ENCODE results near the gene GPHA2. TPM values are rescaled to one million over a fixed set of nuclear protein-coding genes. Genes with fewer than 3 reads are reported as not detected.

Gene GPHA2
- total and polyA plus RNA-seq, 8 donors = 0.30 to 0.50 TPM; not detected in 6

GRCh38 chr11:64947208-64947814 is 11.6 kb upstream of the GPHA2 start:
- TF ChIP-seq POLR2AphosphoS5 (IDR thresholded peaks at IDR 0.05) (no peak), EP300 (IDR thresholded peaks at IDR 0.05) (no peak), POLR2A (IDR thresholded peaks at IDR 0.05) (no peak), CTCF (IDR thresholded peaks at IDR 0.05) (no peak)
- no peak overlapping the region for H3K27ac ChIP-seq
- intact Hi-C loops (cut with DNase I; ENCODE audit: low total_unique reads) = no loop called here
- H3K36me3 ChIP-seq = no peaks in the 10 kb centered on the region
- H3K27me3 ChIP-seq = no peaks in the 10 kb centered on the region
- no peak for DNase-seq
- no peaks in the 10 kb centered on the region for H3K9me3 ChIP-seq
- 43 to 54% (median 48%) methylated on average over 5 of the region's 5 CpGs for WGBS, 5 donors
- H3K4me3 ChIP-seq = no peak overlapping the region
- no peaks in the 10 kb centered on the region for H3K4me1 ChIP-seq

- no peak for DNase-seq
- Histone ChIP-seq H3K4me3 (no peak overlapping the region), H3K4me1 (peaks cover 0 to 10% (median 5%) of the 10 kb centered on the region in 4 donors), H3K36me3 (peaks cover 22 to 37% (median 36%) of the 10 kb centered on the region in 4 donors), H3K27me3 (no peaks in the 10 kb centered on the region), H3K27ac (no peak overlapping the region), H3K9me3 (no peaks in the 10 kb centered on the region)
- TF ChIP-seq POLR2AphosphoS5 (IDR thresholded peaks at IDR 0.05) (no peak), POLR2A (IDR thresholded peaks at IDR 0.05) (no peak), EP300 (IDR thresholded peaks at IDR 0.05) (no peak), CTCF (IDR thresholded peaks at IDR 0.05) (no peak)
- WGBS, 5 donors = 68 to 81% (median 78%) methylated on average over 4 of the region's 4 CpGs
- intact Hi-C loops (cut with DNase I; ENCODE audit: low total_unique reads) = no loop called here
Measured at GRCh38 chr11:64936539-64936938, 846 bp upstream of the GPHA2 start.

- no peak for DNase-seq
- intact Hi-C loops (cut with DNase I; ENCODE audit: low total_unique reads) = no loop called here
- H3K27ac ChIP-seq = no peak overlapping the region
- WGBS, 5 donors = 63 to 83% (median 68%) methylated on average over 24 to 27 of the region's 27 CpGs
- H3K27me3 ChIP-seq = no peaks in the 10 kb centered on the region
- H3K9me3 ChIP-seq = no peaks in the 10 kb centered on the region
- no peak overlapping the region for H3K4me3 ChIP-seq
- TF ChIP-seq EP300 (IDR thresholded peaks at IDR 0.05) (no peak), POLR2AphosphoS5 (IDR thresholded peaks at IDR 0.05) (no peak), CTCF (IDR thresholded peaks at IDR 0.05) (no peak), POLR2A (IDR thresholded peaks at IDR 0.05) (no peak)
- H3K36me3 ChIP-seq = peaks cover 39 to 54% (median 53%) of the 10 kb centered on the region in 4 donors
- H3K4me1 ChIP-seq = peaks cover 0 to 10% (median 5%) of the 10 kb centered on the region in 4 donors
Measured at GRCh38 chr11:64934682-64935358, 873 bp downstream of the GPHA2 start.

GRCh38 chr11:64933935-64934681 is 1.6 kb downstream of the GPHA2 start:
- Histone ChIP-seq H3K27me3 (no peaks in the 10 kb centered on the region), H3K9me3 (no peaks in the 10 kb centered on the region), H3K27ac (no peak overlapping the region), H3K4me3 (no peak overlapping the region), H3K4me1 (peaks cover 0 to 10% (median 5%) of the 10 kb centered on the region in 4 donors), H3K36me3 (peaks cover 43 to 61% (median 60%) of the 10 kb centered on the region in 4 donors)
- TF ChIP-seq POLR2AphosphoS5 (IDR thresholded peaks at IDR 0.05) (no peak), POLR2A (IDR thresholded peaks at IDR 0.05) (no peak), CTCF (IDR thresholded peaks at IDR 0.05) (no peak), EP300 (IDR thresholded peaks at IDR 0.05) (no peak)
- WGBS, 5 donors = 84 to 91% (median 91%) methylated on average over 8 to 10 of the region's 10 CpGs
- DNase-seq = no peak
- intact Hi-C loops (cut with DNase I; ENCODE audit: low total_unique reads) = no loop called here

All from stomach (tissue), 9 donors.